Epithelial cell of proximal tubule (primary cell): ENCODE data around the gene GNAO1. TPM values are rescaled to one million over a fixed set of nuclear protein-coding genes. Genes with fewer than 3 reads are reported as not detected.

Source experiments
- DNase-seq: peaks from one replicate; pipeline ENCODE4 v3.0.0-alpha.2; 2011; ENCODE audit warnings: low read depth
- H3K4me3 ChIP-seq: 2 replicates; pipeline ENCODE4 v1.5.1; 2011; ENCODE audit warnings: low read depth, mild to moderate bottlenecking, low read length
- CTCF ChIP-seq: conservative IDR thresholded peaks from 2 replicates; pipeline ENCODE4 v1.5.1; 2012; ENCODE audit warnings: low read depth, mild to moderate bottlenecking, low read length
- total RNA-seq: library from RNA; depleted of rRNA; stranded (reverse); fragments of >200 nt; gene quantifications from 2 replicates; pipeline ENCODE4 v1.2.3, GENCODE V29; 2015

GNAO1 gene
- total RNA-seq, 1 donor from 2014 or later = 1.1 TPM

- DNase-seq = no peak
- H3K4me3 ChIP-seq = no peak overlapping the region
- TF ChIP-seq CTCF = no peak
Observed at GRCh38 chr16:56314244-56314850, 123.1 kb downstream of the GNAO1 start.

- no peak overlapping the region for H3K4me3 ChIP-seq
- TF ChIP-seq CTCF = no peak
- DNase-seq = no peak
Observed at GRCh38 chr16:56315955-56316354, 124.7 kb downstream of the GNAO1 start.

GRCh38 chr16:56316545-56316944 is 125.3 kb downstream of the GNAO1 start:
- no peak overlapping the region for H3K4me3 ChIP-seq
- no peak for TF ChIP-seq CTCF
- no peak for DNase-seq

- DNase-seq = no peak
- peak overlapping the region; percentile 40 for H3K4me3 ChIP-seq
- peak; percentile 88 for TF ChIP-seq CTCF
Observed at GRCh38 chr16:56317998-56318826, 126.9 kb downstream of the GNAO1 start.

GRCh38 chr16:56318827-56319140 is 127.5 kb downstream of the GNAO1 start:
- no peak for TF ChIP-seq CTCF
- no peak overlapping the region for H3K4me3 ChIP-seq
- DNase-seq = no peak

GRCh38 chr16:56319376-56319775 is 128.1 kb downstream of the GNAO1 start:
- no peak overlapping the region for H3K4me3 ChIP-seq
- DNase-seq = no peak
- TF ChIP-seq CTCF = no peak

GRCh38 chr16:56320056-56320455 is 128.8 kb downstream of the GNAO1 start:
- H3K4me3 ChIP-seq = no peak overlapping the region
- no peak for DNase-seq
- TF ChIP-seq CTCF = no peak
